IMR-90 (cell line): ENCODE measurements around the gene SLX9. TPM values are rescaled to one million over a fixed set of nuclear protein-coding genes. Genes with fewer than 3 reads are reported as not detected.

Experiments
- ATAC-seq: fragments of 200-7000 bp; cut with Tn5 transposase; 2 replicates; pipeline ENCODE4 v1.9.1; 2020; ENCODE audit warnings: low read depth, mild to moderate bottlenecking, moderate library complexity
- BruUV-seq: library from RNA; stranded (reverse); fragments of 400-500 nt; replicated peaks from 2 replicates; lab custom pipeline; 2021; lab: Mats Ljungman, UMichigan
- CTCF ChIA-PET: fragments of 300-600 bp; formaldehyde crosslinking; extraction: SDS; loops from one replicate; lab custom pipeline; 2021; ENCODE audit warnings: antibody characterized with exemption; lab: Yijun Ruan, JAX
- POLR2A ChIA-PET: fragments of 300-600 bp; sonication (Branson Sonifier 250); formaldehyde crosslinking; loops from one replicate; lab custom pipeline; 2022; ENCODE audit warnings: antibody characterized with exemption; ENCODE audit not compliant: unreplicated experiment; lab: Charles Lee
- DNase-seq: peaks from one replicate; pipeline ENCODE4 v3.0.0; 2013
- H2AFZ ChIP-seq: replicated peaks from 2 replicates; pipeline ENCODE3; 2013; ENCODE audit warnings: low read length, mild to moderate bottlenecking; ENCODE audit not compliant: poor library complexity
- H2AK5ac ChIP-seq: 2 replicates; pipeline ENCODE4 v1.6.1; 2013; ENCODE audit warnings: low read depth, low read length, inconsistent platforms
- H2AK9ac ChIP-seq: replicated peaks from 2 replicates; pipeline ENCODE3; 2013; ENCODE audit warnings: mild to moderate bottlenecking, low read depth, low read length, moderate library complexity; ENCODE audit not compliant: poor library complexity
- H2BK120ac ChIP-seq: 2 replicates; pipeline ENCODE4 v1.6.1; 2013; ENCODE audit warnings: low read depth, low read length, inconsistent platforms
- H2BK15ac ChIP-seq: 3 replicates; pipeline ENCODE4 v1.6.1; 2013; ENCODE audit warnings: low read depth, low read length, inconsistent platforms
- H2BK20ac ChIP-seq: 2 replicates; pipeline ENCODE4 v1.6.1; 2013; ENCODE audit warnings: low read depth, mild to moderate bottlenecking, inconsistent platforms, low read length, moderate library complexity
- H2BK5ac ChIP-seq: 2 replicates; pipeline ENCODE4 v1.6.1; 2013; ENCODE audit warnings: mild to moderate bottlenecking, low read depth, low read length, inconsistent platforms; ENCODE audit not compliant: poor library complexity, severe bottlenecking
- H3K14ac ChIP-seq: replicated peaks from 2 replicates; pipeline ENCODE4 v1.6.1; 2013; ENCODE audit warnings: low read depth, low read length, inconsistent platforms
- H3K18ac ChIP-seq: 2 replicates; pipeline ENCODE4 v1.6.1; 2013; ENCODE audit warnings: low read depth, low read length, control low read depth
- H3K23ac ChIP-seq: 2 replicates; pipeline ENCODE4 v1.6.1; 2013; ENCODE audit warnings: low read depth, low read length, inconsistent platforms
- H3K27ac ChIP-seq: 2 replicates; pipeline ENCODE4 v1.5.1; 2013; ENCODE audit warnings: mild to moderate bottlenecking, control low read depth, low read length; ENCODE audit not compliant: insufficient read depth
- H3K27me3 ChIP-seq: 2 replicates; pipeline ENCODE4 v1.6.1; 2013; ENCODE audit warnings: low read length; ENCODE audit not compliant: control insufficient read depth, insufficient read depth
- H3K36me3 ChIP-seq: 2 replicates; pipeline ENCODE4 v1.6.1; 2013; ENCODE audit warnings: low read length, mixed read lengths; ENCODE audit not compliant: control insufficient read depth, insufficient read depth
- H3K4ac ChIP-seq: 2 replicates; pipeline ENCODE4 v1.6.1; 2013; ENCODE audit warnings: low read depth, low read length, inconsistent platforms
- H3K4me1 ChIP-seq: 2 replicates; pipeline ENCODE4 v1.6.1; 2013; ENCODE audit warnings: low read length, mixed read lengths; ENCODE audit not compliant: control insufficient read depth, insufficient read depth
- H3K4me2 ChIP-seq: 2 replicates; pipeline ENCODE4 v1.6.1; 2013; ENCODE audit warnings: low read depth, mild to moderate bottlenecking, control low read depth, low read length, moderate library complexity
- H3K4me3 ChIP-seq: 2 replicates; pipeline ENCODE4 v1.5.1; 2013; ENCODE audit warnings: low read depth, mild to moderate bottlenecking, control low read depth, low read length, moderate library complexity; ENCODE audit not compliant: insufficient read depth
- H3K56ac ChIP-seq: 2 replicates; pipeline ENCODE4 v1.6.1; 2013; ENCODE audit warnings: low read length, inconsistent platforms; ENCODE audit not compliant: insufficient read depth; ENCODE audit errors: extremely low read depth
- H3K79me1 ChIP-seq, 2 experiments: 2 replicates each; pipeline ENCODE4 v1.6.1; 2013; ENCODE audit warnings: low read length in 2 of 2, inconsistent platforms in 1 of 2, low read depth in 1 of 2
- H3K9ac ChIP-seq: 2 replicates; pipeline ENCODE4 v1.6.1; 2013; ENCODE audit warnings: low read depth, low read length, control low read depth
- H3K9me1 ChIP-seq: 2 replicates; pipeline ENCODE4 v1.6.1; 2013; ENCODE audit warnings: low read length, inconsistent platforms; ENCODE audit not compliant: insufficient read depth
- H3K9me3 ChIP-seq: 2 replicates; pipeline ENCODE4 v1.6.1; 2013; ENCODE audit warnings: low read length; ENCODE audit not compliant: control insufficient read depth, insufficient read depth
- H4K20me1 ChIP-seq: 2 replicates; pipeline ENCODE4 v1.6.1; 2013; ENCODE audit warnings: low read length, inconsistent platforms; ENCODE audit not compliant: insufficient read depth
- H4K5ac ChIP-seq: 2 replicates; pipeline ENCODE4 v1.6.1; 2013; ENCODE audit warnings: mild to moderate bottlenecking, low read depth, low read length, control low read depth
- H4K8ac ChIP-seq, 2 experiments: 2 replicates each; pipeline ENCODE4 v1.6.1; 2013; ENCODE audit warnings: low read depth in 2 of 2, low read length in 2 of 2, control low read depth in 1 of 2, inconsistent platforms in 1 of 2
- H4K91ac ChIP-seq: 2 replicates; pipeline ENCODE4 v1.6.1; 2013; ENCODE audit warnings: low read depth, low read length, inconsistent platforms; ENCODE audit not compliant: insufficient read depth
- BHLHE40 ChIP-seq: fragments of 150-350 bp; IDR thresholded peaks from 2 replicates; pipeline ENCODE4 v1.6.1; 2016; ENCODE audit warnings: mild to moderate bottlenecking, low read depth, low read length
- CHD1 ChIP-seq: IDR thresholded peaks from 2 replicates; pipeline ENCODE4 v1.6.1; 2012; ENCODE audit warnings: low read depth, low read length, improper control_type of control experiment
- CTCF ChIP-seq: conservative IDR thresholded peaks from 2 replicates; pipeline ENCODE4 v1.5.1; 2012; ENCODE audit warnings: mild to moderate bottlenecking, low read depth, low read length, improper control_type of control experiment
- ELK1 ChIP-seq: fragments of 150-350 bp; IDR thresholded peaks from 2 replicates; pipeline ENCODE4 v1.6.1; 2016; ENCODE audit warnings: low read depth, mild to moderate bottlenecking, low read length, moderate library complexity, borderline replicate concordance
- FOS ChIP-seq: fragments of 150-350 bp; IDR thresholded peaks from 2 replicates; pipeline ENCODE4 v1.6.1; 2016; ENCODE audit warnings: low read depth, low read length
- MAFK ChIP-seq: IDR thresholded peaks from 2 replicates; pipeline ENCODE4 v1.6.1; 2012; ENCODE audit warnings: low read depth, low read length, improper control_type of control experiment
- MAZ ChIP-seq: IDR thresholded peaks from 2 replicates; pipeline ENCODE4 v1.6.1; 2012; ENCODE audit warnings: low read depth, mild to moderate bottlenecking, low read length, improper control_type of control experiment, moderate library complexity, borderline replicate concordance
- MXI1 ChIP-seq: IDR thresholded peaks from 2 replicates; pipeline ENCODE4 v1.6.1; 2012; ENCODE audit warnings: low read depth, mild to moderate bottlenecking, low read length, moderate library complexity, borderline replicate concordance
- NFE2L2 ChIP-seq: fragments of 150-350 bp; IDR thresholded peaks from 2 replicates; pipeline ENCODE4 v1.6.1; 2016; ENCODE audit warnings: low read depth, mild to moderate bottlenecking, low read length
- POLR2A ChIP-seq: IDR thresholded peaks from 2 replicates; pipeline ENCODE4 v1.6.1; 2012; ENCODE audit warnings: mild to moderate bottlenecking, low read depth, low read length
- RAD21 ChIP-seq: IDR thresholded peaks from 2 replicates; pipeline ENCODE4 v1.6.1; 2012; ENCODE audit warnings: low read length, improper control_type of control experiment
- RCOR1 ChIP-seq: IDR thresholded peaks from 2 replicates; pipeline ENCODE4 v1.6.1; 2012; ENCODE audit warnings: mild to moderate bottlenecking, low read length, improper control_type of control experiment; ENCODE audit not compliant: insufficient replicate concordance
- RFX5 ChIP-seq: IDR thresholded peaks from 2 replicates; pipeline ENCODE4 v1.8.0; 2012; ENCODE audit warnings: low read depth, mild to moderate bottlenecking, low read length, moderate library complexity
- SMC3 ChIP-seq: fragments of 150-350 bp; IDR thresholded peaks from 2 replicates; pipeline ENCODE4 v1.6.1; 2016; ENCODE audit warnings: low read depth, mild to moderate bottlenecking, antibody characterized with exemption, low read length, moderate library complexity
- USF2 ChIP-seq: fragments of 150-350 bp; IDR thresholded peaks from 2 replicates; pipeline ENCODE4 v1.6.1; 2017; ENCODE audit warnings: mild to moderate bottlenecking, antibody characterized with exemption, low read length, low read depth
- WGBS, 2 experiments: methylation state at CpG; one replicate each; pipeline versions ENCODE4 v1.1.5 to v1.1.7; 2013; ENCODE audit warnings: missing lambda C conversion rate in 2 of 2; ENCODE audit not compliant: insufficient read length in 1 of 2; ENCODE audit errors: extremely low coverage in 2 of 2; 5-methylcytosine and 5-hydroxymethylcytosine counted together
- dilution Hi-C: fragments of 300-500 bp; cut with HindIII; formaldehyde crosslinking; loops from one replicate; pipeline ENCODE4 v1.14.3; 2018; ENCODE audit warnings: low sequenced_read_pairs; ENCODE audit not compliant: unreplicated experiment
- in situ Hi-C: fragments of 300-500 bp; cut with MboI; formaldehyde crosslinking; loops from 3 replicates; pipeline ENCODE4 v1.14.3; 2019; ENCODE audit warnings: low sequenced_read_pairs, inconsistent platforms, mixed read lengths
- intact Hi-C: fragments of 100-400 bp; cut with micrococcal nuclease; formaldehyde crosslinking; loops from 2 replicates; pipeline ENCODE4 v1.10.0; 2022
- polyA plus RNA-seq, 3 experiments: library from polyadenylated mRNA; depleted of rRNA; stranded (reverse); fragments of >200 nt; gene quantifications; 2 replicates each; pipeline ENCODE4 v1.2.3, GENCODE V29; 2012; ENCODE audit warnings: low replicate concordance in 1 of 3
- total RNA-seq: library from RNA; depleted of rRNA; stranded (reverse); fragments of >200 nt; gene quantifications from 2 replicates; pipeline ENCODE4 v1.2.3, GENCODE V29; 2012

Gene SLX9
- total and polyA plus RNA-seq, 2 of the 4 experiments (the other 2 are of a cell fraction) = 10.4 to 21.7 TPM

- in situ Hi-C loops = no loop called here
- intact Hi-C loops = no loop called here
- H3K14ac ChIP-seq = no peak overlapping the region
- H4K5ac ChIP-seq = no peak overlapping the region
- H3K56ac ChIP-seq = no peak overlapping the region
- peaks cover 6% of the 10 kb centered on the region for H3K4me1 ChIP-seq
- 95% methylated on average over 19 of the region's 22 CpGs; no CpG with 5 or more reads in 1 of the 2 experiments for WGBS, 2 experiments
- CTCF ChIA-PET = interaction anchor here (0.7 kb wide), 1 partner anchor 424 kb away, joined by 3 read pairs; no protein-coding TSS in a partner anchor
- H4K8ac ChIP-seq = no peak overlapping the region
- H2BK15ac ChIP-seq = no peak overlapping the region
- no peak overlapping the region for H3K4me2 ChIP-seq
- DNase-seq (no peak), ATAC-seq (no peak)
- no peak overlapping the region for H3K18ac ChIP-seq
- no peak overlapping the region for H2BK120ac ChIP-seq
- no peak overlapping the region for H3K4ac ChIP-seq
- H3K27me3 ChIP-seq = no peaks in the 10 kb centered on the region
- H3K27ac ChIP-seq = no peak overlapping the region
- no peaks in the 10 kb centered on the region for H3K9me1 ChIP-seq
- BruUV-seq = no TSS peak
- H4K20me1 ChIP-seq = peaks cover under 1% of the 10 kb centered on the region
- H3K4me3 ChIP-seq = no peak overlapping the region
- H2BK20ac ChIP-seq = no peak overlapping the region
- 0 out of 4 replicates have a peak, but pooled peaks cover 0 to 3% of the 10 kb centered on the region in 2 experiments for H3K79me1 ChIP-seq
- no peak overlapping the region for H2AK9ac ChIP-seq
- H4K91ac ChIP-seq = no peak overlapping the region
- H2AFZ ChIP-seq = no peak overlapping the region
- no peak overlapping the region for H2AK5ac ChIP-seq
- POLR2A ChIA-PET = no interaction called here
- no peak overlapping the region for H2BK5ac ChIP-seq
- dilution Hi-C loops = no loop called here
- H3K9me3 ChIP-seq = no peaks in the 10 kb centered on the region
- H3K9ac ChIP-seq = no peak overlapping the region
- H3K36me3 ChIP-seq = peaks cover 21% of the 10 kb centered on the region
- H3K23ac ChIP-seq = no peak overlapping the region
- TF ChIP-seq CHD1 (no peak), USF2 (no peak), SMC3 (no peak), MXI1 (no peak), RFX5 (no peak), RAD21 (no peak), MAFK (no peak), FOS (no peak), CTCF (no peak), ELK1 (no peak), MAZ (no peak), BHLHE40 (no peak), NFE2L2 (no peak), POLR2A (no peak), RCOR1 (no peak)
These were observed 37.9 kb downstream of the SLX9 start for GRCh38 chr21:44977616-44978340.
